ENCODE data around the gene DMC1. TPM values are rescaled to one million over a fixed set of nuclear protein-coding genes. Genes with fewer than 3 reads are reported as not detected.

DMC1 gene
- total and polyA plus RNA-seq, 2 donors (not counting 1 experiment from before 2014, with no cell fraction given), result 0.54 to 4.0 TPM

DNA sequence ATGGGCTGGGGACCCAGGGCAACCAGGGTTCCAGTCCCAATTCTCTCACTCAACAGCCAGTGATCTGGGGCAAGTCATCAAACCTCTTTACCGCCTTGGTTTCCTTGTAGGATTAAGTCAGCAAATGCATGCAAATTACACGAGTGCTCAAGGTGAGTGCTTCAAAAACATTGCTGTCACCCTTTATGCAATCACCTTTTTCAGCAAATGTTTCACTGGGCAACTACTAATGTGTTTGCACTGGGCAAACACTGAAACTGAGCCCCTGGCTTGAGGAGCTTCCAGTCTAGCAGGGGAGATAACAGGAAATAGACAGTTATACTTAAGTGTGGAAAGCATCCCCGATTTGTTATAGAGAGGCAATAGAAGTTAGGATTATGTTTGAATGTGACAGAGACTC, 37.7 kb upstream of the DMC1 start:
- TF ChIP-seq, protein P1, sequence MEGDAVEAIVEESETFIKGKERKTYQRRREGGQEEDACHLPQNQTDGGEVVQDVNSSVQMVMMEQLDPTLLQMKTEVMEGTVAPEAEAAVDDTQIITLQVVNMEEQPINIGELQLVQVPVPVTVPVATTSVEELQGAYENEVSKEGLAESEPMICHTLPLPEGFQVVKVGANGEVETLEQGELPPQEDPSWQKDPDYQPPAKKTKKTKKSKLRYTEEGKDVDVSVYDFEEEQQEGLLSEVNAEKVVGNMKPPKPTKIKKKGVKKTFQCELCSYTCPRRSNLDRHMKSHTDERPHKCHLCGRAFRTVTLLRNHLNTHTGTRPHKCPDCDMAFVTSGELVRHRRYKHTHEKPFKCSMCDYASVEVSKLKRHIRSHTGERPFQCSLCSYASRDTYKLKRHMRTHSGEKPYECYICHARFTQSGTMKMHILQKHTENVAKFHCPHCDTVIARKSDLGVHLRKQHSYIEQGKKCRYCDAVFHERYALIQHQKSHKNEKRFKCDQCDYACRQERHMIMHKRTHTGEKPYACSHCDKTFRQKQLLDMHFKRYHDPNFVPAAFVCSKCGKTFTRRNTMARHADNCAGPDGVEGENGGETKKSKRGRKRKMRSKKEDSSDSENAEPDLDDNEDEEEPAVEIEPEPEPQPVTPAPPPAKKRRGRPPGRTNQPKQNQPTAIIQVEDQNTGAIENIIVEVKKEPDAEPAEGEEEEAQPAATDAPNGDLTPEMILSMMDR (conservative IDR thresholded peaks at IDR 0.05 in 1 of 2, IDR thresholded peaks at IDR 0.05 in 1 of 2; ENCODE audit: low read depth in 1 of 2, low read length in 2 of 2), result no peak
- no peak for TF ChIP-seq EZH2 (IDR thresholded peaks at IDR 0.05; ENCODE audit: low read length, missing control alignments)
- no peak overlapping the region for H3K4me2 ChIP-seq (ENCODE audit: extremely low read depth, insufficient read depth, low read length)
- H3K4me3 ChIP-seq (replicated peaks in 1 of 4; ENCODE audit: control extremely low read depth in 1 of 4, insufficient read depth in 1 of 4, low read depth in 3 of 4, low read length in 4 of 4), result no peak overlapping the region
- no peaks in the 10 kb centered on the region for H3K79me2 ChIP-seq (ENCODE audit: control insufficient read depth, insufficient read depth, low read length)
- no peaks in the 10 kb centered on the region for H3K36me3 ChIP-seq (ENCODE audit: control insufficient read depth, insufficient read depth, low read length)
- no peak for DNase-seq (ENCODE audit: low read depth in 2 of 2)
- no peaks in the 10 kb centered on the region for H3K27me3 ChIP-seq (ENCODE audit: control insufficient read depth, insufficient read depth, low read length)
- H3K27ac ChIP-seq (ENCODE audit: insufficient read depth, low read length), result no peak overlapping the region
- H2AFZ ChIP-seq (ENCODE audit: low read length), result no peak overlapping the region
- no peaks in the 10 kb centered on the region for H4K20me1 ChIP-seq (ENCODE audit: control insufficient read depth, extremely low read depth, insufficient read depth, low read length)
- H3K9me3 ChIP-seq (ENCODE audit: control insufficient read depth, insufficient read depth, low read depth, low read length), result no peaks in the 10 kb centered on the region
- peaks cover 6% of the 10 kb centered on the region for H3K4me1 ChIP-seq (ENCODE audit: control insufficient read depth, extremely low read depth, insufficient read depth, low read length)
- no peak overlapping the region for H3K9ac ChIP-seq (ENCODE audit: insufficient read depth, low read length)

DNA sequence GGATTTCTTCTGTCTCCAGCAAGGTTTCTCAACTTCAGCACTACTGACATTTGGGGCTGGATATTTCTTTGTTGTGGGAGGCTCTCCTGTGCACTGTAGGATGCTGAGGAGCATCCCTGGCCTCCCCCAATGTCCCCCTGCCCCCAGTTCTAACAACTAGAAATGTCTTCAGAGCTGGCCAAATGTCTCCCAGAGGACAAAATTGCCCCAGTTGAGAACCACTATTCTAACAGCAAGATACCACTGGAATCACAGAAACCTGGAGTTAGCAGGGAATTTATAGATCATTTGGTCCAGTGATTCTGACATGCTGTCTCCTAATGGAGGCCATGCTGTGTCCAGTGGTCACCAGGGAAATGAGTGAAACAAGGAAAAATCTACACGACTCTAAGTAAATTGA, 32.2 kb upstream of the DMC1 start:
- no peak overlapping the region for H2AFZ ChIP-seq (ENCODE audit: low read length)
- no peaks in the 10 kb centered on the region for H3K79me2 ChIP-seq (ENCODE audit: control insufficient read depth, insufficient read depth, low read length)
- DNase-seq (ENCODE audit: low read depth in 2 of 2), result no peak
- H3K36me3 ChIP-seq (ENCODE audit: control insufficient read depth, insufficient read depth, low read length), result no peaks in the 10 kb centered on the region
- no peak overlapping the region for H3K4me2 ChIP-seq (ENCODE audit: extremely low read depth, insufficient read depth, low read length)
- H3K4me3 ChIP-seq (replicated peaks in 1 of 4; ENCODE audit: control extremely low read depth in 1 of 4, insufficient read depth in 1 of 4, low read depth in 3 of 4, low read length in 4 of 4), result no peak overlapping the region
- H3K4me1 ChIP-seq (ENCODE audit: control insufficient read depth, extremely low read depth, insufficient read depth, low read length), result peaks cover 6% of the 10 kb centered on the region
- no peak overlapping the region for H3K27ac ChIP-seq (ENCODE audit: insufficient read depth, low read length)
- H3K9me3 ChIP-seq (ENCODE audit: control insufficient read depth, insufficient read depth, low read depth, low read length), result no peaks in the 10 kb centered on the region
- H3K9ac ChIP-seq (ENCODE audit: insufficient read depth, low read length), result no peak overlapping the region
- no peaks in the 10 kb centered on the region for H4K20me1 ChIP-seq (ENCODE audit: control insufficient read depth, extremely low read depth, insufficient read depth, low read length)
- no peaks in the 10 kb centered on the region for H3K27me3 ChIP-seq (ENCODE audit: control insufficient read depth, insufficient read depth, low read length)
- no peak for TF ChIP-seq EZH2 (IDR thresholded peaks at IDR 0.05; ENCODE audit: low read length, missing control alignments)
- TF ChIP-seq, protein P1 (conservative IDR thresholded peaks at IDR 0.05 in 1 of 2, IDR thresholded peaks at IDR 0.05 in 1 of 2; ENCODE audit: low read depth in 1 of 2, low read length in 2 of 2), result no peak

DNA sequence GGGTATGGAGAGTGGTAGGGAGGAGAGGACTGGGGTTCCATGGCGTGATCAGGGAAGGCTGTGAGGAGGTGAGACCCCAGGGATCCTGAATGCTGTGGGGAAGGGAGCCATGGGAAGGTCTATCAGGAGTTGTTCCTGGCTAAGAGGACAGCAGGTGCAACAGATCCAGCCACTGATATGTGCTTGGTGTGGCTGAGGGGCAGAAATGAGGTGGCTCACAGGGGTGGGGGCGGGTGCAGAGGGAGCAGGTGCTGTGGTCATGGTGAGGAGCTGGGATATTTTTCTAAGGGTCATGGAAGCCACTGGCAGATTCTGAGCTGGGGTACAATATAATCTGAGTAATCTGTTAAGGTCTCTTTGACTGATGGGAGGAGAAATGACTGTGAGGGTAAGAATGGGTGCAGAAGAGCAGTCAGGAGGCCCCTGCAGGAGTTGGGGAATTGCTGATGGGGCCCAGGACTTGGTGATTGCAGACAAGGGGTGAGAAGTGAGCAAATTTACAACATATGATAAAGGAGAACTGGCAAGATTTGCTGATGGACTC, 31.3 kb upstream of the DMC1 start:
- no peak overlapping the region for H2AFZ ChIP-seq (ENCODE audit: low read length)
- TF ChIP-seq, protein P1 (conservative IDR thresholded peaks at IDR 0.05 in 1 of 2, IDR thresholded peaks at IDR 0.05 in 1 of 2; ENCODE audit: low read depth in 1 of 2, low read length in 2 of 2), result no peak
- no peak for TF ChIP-seq EZH2 (IDR thresholded peaks at IDR 0.05; ENCODE audit: low read length, missing control alignments)
- no peaks in the 10 kb centered on the region for H3K36me3 ChIP-seq (ENCODE audit: control insufficient read depth, insufficient read depth, low read length)
- no peaks in the 10 kb centered on the region for H3K79me2 ChIP-seq (ENCODE audit: control insufficient read depth, insufficient read depth, low read length)
- DNase-seq (ENCODE audit: low read depth in 2 of 2), result no peak
- no peaks in the 10 kb centered on the region for H3K9me3 ChIP-seq (ENCODE audit: control insufficient read depth, insufficient read depth, low read depth, low read length)
- H3K4me2 ChIP-seq (ENCODE audit: extremely low read depth, insufficient read depth, low read length), result no peak overlapping the region
- H3K9ac ChIP-seq (ENCODE audit: insufficient read depth, low read length), result no peak overlapping the region
- H3K4me1 ChIP-seq (ENCODE audit: control insufficient read depth, extremely low read depth, insufficient read depth, low read length), result peaks cover 4% of the 10 kb centered on the region
- H3K27ac ChIP-seq (ENCODE audit: insufficient read depth, low read length), result no peak overlapping the region
- H3K27me3 ChIP-seq (ENCODE audit: control insufficient read depth, insufficient read depth, low read length), result no peaks in the 10 kb centered on the region
- H3K4me3 ChIP-seq (replicated peaks in 1 of 4; ENCODE audit: control extremely low read depth in 1 of 4, insufficient read depth in 1 of 4, low read depth in 3 of 4, low read length in 4 of 4), result no peak overlapping the region
- no peaks in the 10 kb centered on the region for H4K20me1 ChIP-seq (ENCODE audit: control insufficient read depth, extremely low read depth, insufficient read depth, low read length)
